K562 (cell line): ENCODE measurements around the gene FAM78B. TPM values are rescaled to one million over a fixed set of nuclear protein-coding genes. Genes with fewer than 3 reads are reported as not detected.

ENCODE experiments used
- ATAC-seq: fragments of 200-7000 bp; cut with Tn5 transposase; 3 replicates; pipeline ENCODE4 v1.9.1; 2020; ENCODE audit warnings: moderate library complexity
- BruUV-seq: library from RNA; stranded (reverse); fragments of 400-500 nt; replicated peaks from 2 replicates; lab custom pipeline; 2021; lab: Mats Ljungman, UMichigan
- CTCF ChIA-PET: fragments of 300-600 bp; formaldehyde crosslinking; extraction: SDS; loops from one replicate; lab custom pipeline; 2021; ENCODE audit warnings: low intra/inter-chr PET ratio; lab: Yijun Ruan, JAX
- POLR2A ChIA-PET: fragments of 300-600, 350-650 bp; sonication (Branson Sonifier 250); formaldehyde crosslinking; extraction: SDS; loops from one replicate; lab custom pipeline; 2021; ENCODE audit warnings: antibody characterized with exemption, inconsistent platforms; lab: Yijun Ruan, JAX
- DNase-seq, 4 experiments: peaks; one replicate each; pipeline versions ENCODE4 v3.0.0 to v3.0.0-alpha.2; 2011 to 2018; ENCODE audit warnings: low spot score in 3 of 4, mixed read lengths in 3 of 4; ENCODE audit errors: extremely low read depth in 1 of 4
- FAIRE-seq: peaks from 2 replicates; lab custom pipeline; 2011; peaks lifted over from hg19 to GRCh38; lab: Jason Lieb, UNC
- H2AFZ ChIP-seq: 2 replicates; pipeline ENCODE4 v1.6.0; 2011; ENCODE audit warnings: low read depth, low read length, control low read depth, inconsistent platforms
- H3K27ac ChIP-seq: fragments of 200-600 bp; 3 replicates; pipeline ENCODE4 v1.8.0; 2011; ENCODE audit warnings: low read depth, mild to moderate bottlenecking, control low read depth, inconsistent platforms, low read length, moderate library complexity, mixed read lengths; ENCODE audit errors: extremely low read depth
- H3K27me3 ChIP-seq, 2 experiments: fragments of 300-600 bp in 1 of 2; 2 replicates in 1 of 2; 3 replicates in 1 of 2; pipeline versions ENCODE4 v1.6.0 to v1.8.0; 2011; ENCODE audit warnings: inconsistent platforms in 2 of 2, low read length in 2 of 2, mild to moderate bottlenecking in 1 of 2, mixed read lengths in 1 of 2, moderate library complexity in 1 of 2; ENCODE audit not compliant: control insufficient read depth in 2 of 2, insufficient read depth in 2 of 2
- H3K36me3 ChIP-seq: fragments of 300-600 bp; 3 replicates; pipeline ENCODE4 v1.8.0; 2011; ENCODE audit warnings: mild to moderate bottlenecking, low read length, inconsistent platforms; ENCODE audit not compliant: control insufficient read depth, insufficient read depth
- H3K4me1 ChIP-seq, 2 experiments: fragments of 200-600 bp in 1 of 2; replicated peaks in 1 of 2; 2 replicates in 1 of 2; 3 replicates in 1 of 2; pipeline versions ENCODE4 v1.5.1 to v1.8.0; 2011; ENCODE audit warnings: inconsistent platforms in 2 of 2, low read length in 2 of 2, mild to moderate bottlenecking in 1 of 2, mixed read lengths in 1 of 2, moderate library complexity in 1 of 2; ENCODE audit not compliant: control insufficient read depth in 2 of 2, insufficient read depth in 2 of 2
- H3K4me2 ChIP-seq: 2 replicates; pipeline ENCODE4 v1.6.1; 2011; ENCODE audit warnings: low read length, control low read depth, inconsistent platforms, mixed read lengths; ENCODE audit not compliant: insufficient read depth
- H3K4me3 ChIP-seq: fragments of 200-600 bp; sonication (generic), shearing (Covaris generic); 2 replicates; pipeline ENCODE4 v1.5.1; 2016; ENCODE audit warnings: control low read depth, inconsistent platforms
- H3K79me2 ChIP-seq: fragments of 200-600 bp; 3 replicates; pipeline ENCODE4 v1.8.0; 2011; ENCODE audit warnings: low read length, inconsistent platforms; ENCODE audit not compliant: control insufficient read depth, insufficient read depth
- H3K9ac ChIP-seq, 2 experiments: 2 replicates each; pipeline versions ENCODE4 v1.6.0 to v1.6.1; 2011; ENCODE audit warnings: low read depth in 2 of 2, low read length in 2 of 2, control low read depth in 1 of 2, inconsistent platforms in 1 of 2, mild to moderate bottlenecking in 1 of 2, mixed read lengths in 1 of 2; ENCODE audit not compliant: insufficient read depth in 1 of 2
- H3K9me1 ChIP-seq: one replicate; pipeline ENCODE4 v1.6.0; 2011; ENCODE audit warnings: inconsistent platforms, mild to moderate bottlenecking, low read length, moderate library complexity; ENCODE audit not compliant: control insufficient read depth, insufficient read depth
- H3K9me3 ChIP-seq: replicated peaks from 2 replicates; pipeline ENCODE4 v1.5.1; 2011; ENCODE audit warnings: low read depth, low read length, inconsistent platforms; ENCODE audit not compliant: control insufficient read depth, insufficient read depth
- H4K20me1 ChIP-seq: replicated peaks from 2 replicates; pipeline ENCODE4 v1.6.1; 2011; ENCODE audit warnings: low read length, inconsistent platforms, mixed read lengths; ENCODE audit not compliant: control insufficient read depth, insufficient read depth
- ETV5 ChIP-seq: sonication (generic); formaldehyde crosslinking; IDR thresholded peaks from 2 replicates; pipeline ENCODE4 v1.4.0; 2020; ENCODE audit warnings: low read depth, mild to moderate bottlenecking, missing genetic modification reagents
- FOXJ2 ChIP-seq: fragments of 200-800 bp; sonication (Bioruptor generic); IDR thresholded peaks from 2 replicates; pipeline ENCODE4 v1.6.1; 2016; ENCODE audit warnings: missing genetic modification characterization, missing compliant biosample characterization
- GABPB1 ChIP-seq: sonication (generic); formaldehyde crosslinking; IDR thresholded peaks from 2 replicates; pipeline ENCODE4 v1.8.0; 2022; ENCODE audit warnings: mild to moderate bottlenecking, missing genetic modification reagents
- KAT7 ChIP-seq: sonication (generic); formaldehyde crosslinking; IDR thresholded peaks from 2 replicates; pipeline ENCODE4 v1.8.0; 2022; ENCODE audit warnings: missing genetic modification reagents, mild to moderate bottlenecking, borderline replicate concordance
- NCOA2 ChIP-seq, 2 experiments: fragments of 450-650 bp; IDR thresholded peaks; 2 replicates each; pipeline ENCODE4 v1.6.1; 2018; ENCODE audit warnings: mild to moderate bottlenecking in 2 of 2, moderate library complexity in 1 of 2; ENCODE audit not compliant: partially characterized antibody in 2 of 2
- TSC22D4 ChIP-seq: fragments of 450-650 bp; IDR thresholded peaks from 2 replicates; pipeline ENCODE4 v1.6.1; 2016; ENCODE audit warnings: missing genetic modification characterization, missing biosample characterization, control low read depth
- ZNF140 ChIP-seq: fragments of 250-450 bp; sonication (Bioruptor Pico); IDR thresholded peaks from 2 replicates; pipeline ENCODE4 v1.8.0; 2021; ENCODE audit warnings: moderate library complexity, mild to moderate bottlenecking, inconsistent platforms
- WGBS: fragments of 100-300 bp; shearing (Covaris generic); methylation state at CpG from one replicate; pipeline ENCODE4 v1.1.6; 2016; ENCODE audit warnings: low coverage, mixed read lengths; ENCODE audit not compliant: insufficient coverage; ENCODE audit errors: missing lambda C conversion rate; 5-methylcytosine and 5-hydroxymethylcytosine counted together
- in situ Hi-C: fragments of 300-500 bp; cut with MboI; formaldehyde crosslinking; loops from 4 replicates; pipeline ENCODE4 v1.15.0; 2018; ENCODE audit warnings: inconsistent platforms, mixed read lengths
- intact Hi-C: fragments of 100-400 bp; cut with micrococcal nuclease; formaldehyde crosslinking; loops from 2 replicates; pipeline ENCODE4 v1.14.2; 2022
- polyA plus RNA-seq, 8 experiments: library from polyadenylated mRNA; depleted of rRNA in 4 of 8; stranded (reverse) in 5 of 8; unstranded in 3 of 8; fragments of >200 nt; fragmentation: Nextera tagmentation in 2 of 8; fragmentation: Illumina TruSeq in 1 of 8; extraction: Ambion mirVana in 2 of 8; extraction: Trizol in 1 of 8; gene quantifications; 2 replicates each; pipeline versions ENCODE4 v1.2.1 to v1.2.3, GENCODE V29; 2011 to 2014; ENCODE audit warnings: inconsistent platforms in 1 of 8, missing spikeins in 1 of 8
- total RNA-seq, 7 experiments: library from RNA; depleted of rRNA in 6 of 7; stranded (reverse); fragments of >200 nt in 6 of 7; fragmentation: Illumina TruSeq in 2 of 7; extraction: Trizol in 2 of 7; gene quantifications; 2 replicates each; pipeline versions ENCODE4 v1.2.1 to v1.2.3, GENCODE V29; 2011 to 2021; ENCODE audit warnings: low replicate concordance in 1 of 7
- TF ChIP-seq, protein P1 (sequence below): sonication (generic); formaldehyde crosslinking; IDR thresholded peaks from 2 replicates; pipeline ENCODE4 v1.8.1; 2023; ENCODE audit warnings: mild to moderate bottlenecking, missing genetic modification reagents
- TF ChIP-seq, protein P2 (sequence below): sonication (generic); formaldehyde crosslinking; IDR thresholded peaks from 2 replicates; pipeline ENCODE4 v1.8.0; 2022; ENCODE audit warnings: mild to moderate bottlenecking, missing genetic modification reagents

Gene FAM78B
- total and polyA plus RNA-seq, 9 of the 15 experiments (the other 6 are each of a cell fraction or from before 2014, with no cell fraction given), result 0.04 to 0.43 (median 0.29) TPM; not detected in 1

DNA sequence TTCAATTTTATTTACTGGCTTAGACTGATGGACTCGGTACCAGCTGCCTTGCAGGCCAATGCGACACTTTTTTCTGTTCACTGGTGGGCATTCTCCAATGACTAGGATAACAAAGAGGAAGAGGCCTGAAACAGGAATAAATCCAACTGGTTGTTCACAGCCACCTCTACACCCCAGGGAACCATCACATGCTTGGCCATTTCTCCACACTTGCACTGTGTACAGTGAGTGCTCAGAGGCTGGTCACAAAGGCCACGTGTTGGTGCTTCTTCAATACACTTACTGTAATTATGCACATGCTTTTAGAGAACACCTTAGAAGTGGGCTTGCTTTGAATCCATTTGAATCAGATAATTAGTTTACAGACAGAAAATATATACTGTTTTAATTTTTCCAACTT, 113.4 kb downstream of the FAM78B start:
- DNase-seq (no peak), FAIRE-seq (no peak), ATAC-seq (no peak)
- H3K36me3 ChIP-seq, result no peaks in the 10 kb centered on the region
- intact Hi-C loops, result no loop called here
- no peaks in the 10 kb centered on the region for H4K20me1 ChIP-seq
- CTCF ChIA-PET, result no interaction called here
- POLR2A ChIA-PET, result no interaction called here
- H3K4me1 ChIP-seq, result no peaks in the 10 kb centered on the region
- WGBS, result 0% methylated on average over 3 of the region's 3 CpGs
- no peak overlapping the region for H3K9ac ChIP-seq
- TF ChIP-seq ETV5 (CRISPR knock-in tag) (no peak), ZNF140 (CRISPR knock-in tag) (no peak), NCOA2 (IDR thresholded peaks at IDR 0.05; ENCODE audit: partially characterized antibody in 2 of 2) (no peak), KAT7 (no peak), GABPB1 (no peak), FOXJ2 (no peak), TSC22D4 (tag) (no peak)
- TF ChIP-seq, protein P1, sequence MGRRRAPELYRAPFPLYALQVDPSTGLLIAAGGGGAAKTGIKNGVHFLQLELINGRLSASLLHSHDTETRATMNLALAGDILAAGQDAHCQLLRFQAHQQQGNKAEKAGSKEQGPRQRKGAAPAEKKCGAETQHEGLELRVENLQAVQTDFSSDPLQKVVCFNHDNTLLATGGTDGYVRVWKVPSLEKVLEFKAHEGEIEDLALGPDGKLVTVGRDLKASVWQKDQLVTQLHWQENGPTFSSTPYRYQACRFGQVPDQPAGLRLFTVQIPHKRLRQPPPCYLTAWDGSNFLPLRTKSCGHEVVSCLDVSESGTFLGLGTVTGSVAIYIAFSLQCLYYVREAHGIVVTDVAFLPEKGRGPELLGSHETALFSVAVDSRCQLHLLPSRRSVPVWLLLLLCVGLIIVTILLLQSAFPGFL (CRISPR knock-in tag), result no peak
- TF ChIP-seq, protein P2, sequence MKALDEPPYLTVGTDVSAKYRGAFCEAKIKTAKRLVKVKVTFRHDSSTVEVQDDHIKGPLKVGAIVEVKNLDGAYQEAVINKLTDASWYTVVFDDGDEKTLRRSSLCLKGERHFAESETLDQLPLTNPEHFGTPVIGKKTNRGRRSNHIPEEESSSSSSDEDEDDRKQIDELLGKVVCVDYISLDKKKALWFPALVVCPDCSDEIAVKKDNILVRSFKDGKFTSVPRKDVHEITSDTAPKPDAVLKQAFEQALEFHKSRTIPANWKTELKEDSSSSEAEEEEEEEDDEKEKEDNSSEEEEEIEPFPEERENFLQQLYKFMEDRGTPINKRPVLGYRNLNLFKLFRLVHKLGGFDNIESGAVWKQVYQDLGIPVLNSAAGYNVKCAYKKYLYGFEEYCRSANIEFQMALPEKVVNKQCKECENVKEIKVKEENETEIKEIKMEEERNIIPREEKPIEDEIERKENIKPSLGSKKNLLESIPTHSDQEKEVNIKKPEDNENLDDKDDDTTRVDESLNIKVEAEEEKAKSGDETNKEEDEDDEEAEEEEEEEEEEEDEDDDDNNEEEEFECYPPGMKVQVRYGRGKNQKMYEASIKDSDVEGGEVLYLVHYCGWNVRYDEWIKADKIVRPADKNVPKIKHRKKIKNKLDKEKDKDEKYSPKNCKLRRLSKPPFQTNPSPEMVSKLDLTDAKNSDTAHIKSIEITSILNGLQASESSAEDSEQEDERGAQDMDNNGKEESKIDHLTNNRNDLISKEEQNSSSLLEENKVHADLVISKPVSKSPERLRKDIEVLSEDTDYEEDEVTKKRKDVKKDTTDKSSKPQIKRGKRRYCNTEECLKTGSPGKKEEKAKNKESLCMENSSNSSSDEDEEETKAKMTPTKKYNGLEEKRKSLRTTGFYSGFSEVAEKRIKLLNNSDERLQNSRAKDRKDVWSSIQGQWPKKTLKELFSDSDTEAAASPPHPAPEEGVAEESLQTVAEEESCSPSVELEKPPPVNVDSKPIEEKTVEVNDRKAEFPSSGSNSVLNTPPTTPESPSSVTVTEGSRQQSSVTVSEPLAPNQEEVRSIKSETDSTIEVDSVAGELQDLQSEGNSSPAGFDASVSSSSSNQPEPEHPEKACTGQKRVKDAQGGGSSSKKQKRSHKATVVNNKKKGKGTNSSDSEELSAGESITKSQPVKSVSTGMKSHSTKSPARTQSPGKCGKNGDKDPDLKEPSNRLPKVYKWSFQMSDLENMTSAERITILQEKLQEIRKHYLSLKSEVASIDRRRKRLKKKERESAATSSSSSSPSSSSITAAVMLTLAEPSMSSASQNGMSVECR (CRISPR knock-in tag), result no peak
- H3K27me3 ChIP-seq, result no peaks in the 10 kb centered on the region; a peak in 1 of 5 replicates
- in situ Hi-C loops, result no loop called here
- H3K27ac ChIP-seq, result no peak overlapping the region
- no peak overlapping the region for H3K4me2 ChIP-seq
- H3K79me2 ChIP-seq, result no peaks in the 10 kb centered on the region
- no peak overlapping the region for H2AFZ ChIP-seq
- H3K4me3 ChIP-seq, result no peak overlapping the region
- no TSS peak for BruUV-seq
- H3K9me1 ChIP-seq, result no peaks in the 10 kb centered on the region
- H3K9me3 ChIP-seq, result no peaks in the 10 kb centered on the region
